C4-2B (cell line): Measurements from ENCODE around the gene ARHGEF16.

Experiments
- CTCF ChIP-seq: fragments of 450-650 bp; conservative IDR thresholded peaks from 2 replicates; pipeline ENCODE4 v1.5.1; 2017; ENCODE audit warnings: mild to moderate bottlenecking
- ZFX ChIP-seq: fragments of 450-650 bp; IDR thresholded peaks from 2 replicates; pipeline ENCODE4 v1.6.1; 2017

GRCh38 chr1:3505161-3505560 lies 50.7 kb downstream of the ARHGEF16 start:
- TF ChIP-seq CTCF: no peak
- no peak for TF ChIP-seq ZFX
